Endothelial cell (in vitro differentiated cells): ENCODE results near the gene RRAS. TPM values are rescaled to one million over a fixed set of nuclear protein-coding genes. Genes with fewer than 3 reads are reported as not detected.

Experiments used
- DNase-seq: peaks from one replicate; pipeline ENCODE4 v3.0.0; 2021; ENCODE audit warnings: low spot score
- H3K27ac Mint-ChIP-seq: one replicate; pipeline ENCODE4 v1.8.0; 2021; ENCODE audit warnings: mixed read lengths, inconsistent platforms; ENCODE audit not compliant: unreplicated experiment
- H3K27me3 Mint-ChIP-seq: one replicate; pipeline ENCODE4 v1.8.0; 2021; ENCODE audit warnings: mild to moderate bottlenecking, moderate library complexity, mixed read lengths, inconsistent platforms; ENCODE audit not compliant: unreplicated experiment
- H3K36me3 Mint-ChIP-seq: one replicate; pipeline ENCODE4 v1.8.0; 2021; ENCODE audit warnings: mild to moderate bottlenecking, low read depth, mixed read lengths, inconsistent platforms; ENCODE audit not compliant: unreplicated experiment
- H3K4me1 Mint-ChIP-seq: one replicate; pipeline ENCODE4 v1.8.0; 2021; ENCODE audit warnings: mild to moderate bottlenecking, mixed read lengths, inconsistent platforms; ENCODE audit not compliant: unreplicated experiment
- H3K4me3 Mint-ChIP-seq: one replicate; pipeline ENCODE4 v1.8.0; 2021; ENCODE audit warnings: mild to moderate bottlenecking, mixed read lengths, inconsistent platforms; ENCODE audit not compliant: unreplicated experiment
- H3K9me3 Mint-ChIP-seq: one replicate; pipeline ENCODE4 v1.8.0; 2021; ENCODE audit warnings: mixed read lengths, inconsistent platforms; ENCODE audit not compliant: unreplicated experiment
- total RNA-seq: library from RNA; stranded (reverse); fragmentation: NEBNext Ultra II Directional; extraction: Animal tissue kit (Norgen Biotek cat#: 25700); gene quantifications from one replicate; pipeline ENCODE4 v1.2.1, GENCODE V29; 2021; ENCODE audit not compliant: unreplicated experiment
- TF ChIP-seq, protein P1 (sequence below): fragments of 200-600 bp; sonication (generic); IDR thresholded peaks from one replicate; pipeline ENCODE4 v1.5.0; 2021; ENCODE audit warnings: antibody characterized with exemption; ENCODE audit not compliant: unreplicated experiment

Gene RRAS
- total RNA-seq, 1 donor from 2014 or later = 23.9 TPM

- no peaks in the 10 kb centered on the region for H3K9me3 Mint-ChIP-seq
- peaks cover 27% of the 10 kb centered on the region for H3K27me3 Mint-ChIP-seq
- H3K36me3 Mint-ChIP-seq = peaks cover 23% of the 10 kb centered on the region
- TF ChIP-seq, protein P1, sequence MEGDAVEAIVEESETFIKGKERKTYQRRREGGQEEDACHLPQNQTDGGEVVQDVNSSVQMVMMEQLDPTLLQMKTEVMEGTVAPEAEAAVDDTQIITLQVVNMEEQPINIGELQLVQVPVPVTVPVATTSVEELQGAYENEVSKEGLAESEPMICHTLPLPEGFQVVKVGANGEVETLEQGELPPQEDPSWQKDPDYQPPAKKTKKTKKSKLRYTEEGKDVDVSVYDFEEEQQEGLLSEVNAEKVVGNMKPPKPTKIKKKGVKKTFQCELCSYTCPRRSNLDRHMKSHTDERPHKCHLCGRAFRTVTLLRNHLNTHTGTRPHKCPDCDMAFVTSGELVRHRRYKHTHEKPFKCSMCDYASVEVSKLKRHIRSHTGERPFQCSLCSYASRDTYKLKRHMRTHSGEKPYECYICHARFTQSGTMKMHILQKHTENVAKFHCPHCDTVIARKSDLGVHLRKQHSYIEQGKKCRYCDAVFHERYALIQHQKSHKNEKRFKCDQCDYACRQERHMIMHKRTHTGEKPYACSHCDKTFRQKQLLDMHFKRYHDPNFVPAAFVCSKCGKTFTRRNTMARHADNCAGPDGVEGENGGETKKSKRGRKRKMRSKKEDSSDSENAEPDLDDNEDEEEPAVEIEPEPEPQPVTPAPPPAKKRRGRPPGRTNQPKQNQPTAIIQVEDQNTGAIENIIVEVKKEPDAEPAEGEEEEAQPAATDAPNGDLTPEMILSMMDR = no peak
- peaks cover 17% of the 10 kb centered on the region for H3K4me1 Mint-ChIP-seq
- H3K27ac Mint-ChIP-seq = peak overlapping the region; percentile 93
- H3K4me3 Mint-ChIP-seq = peak overlapping the region; percentile 97
- peak; percentile 95 for DNase-seq
These were observed 24.5 kb upstream of the RRAS start for GRCh38 chr19:49664171-49665035.

DNA sequence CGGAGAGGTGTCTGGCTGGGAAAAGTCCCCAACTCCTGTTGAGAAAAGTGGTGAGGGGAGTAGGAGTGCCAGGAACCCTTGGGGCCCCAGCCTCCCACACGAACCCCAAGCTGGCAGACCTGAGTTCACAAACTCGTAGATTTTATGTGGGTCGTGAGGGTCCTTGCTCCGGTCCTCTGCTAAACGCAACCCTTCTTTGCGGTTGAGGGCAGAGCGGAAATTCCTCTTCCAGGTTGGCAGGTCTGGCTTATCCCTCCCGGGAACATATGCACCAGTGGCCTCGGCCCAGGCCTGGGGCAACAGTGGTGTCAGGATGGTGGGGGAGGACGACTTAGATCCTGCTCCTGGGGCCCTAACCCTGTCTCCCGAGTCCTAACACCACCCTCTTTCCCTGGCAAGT, 23.3 kb upstream of the RRAS start:
- Mint-ChIP-seq H3K36me3 (peaks cover 31% of the 10 kb centered on the region), H3K9me3 (no peaks in the 10 kb centered on the region), H3K27me3 (peaks cover 30% of the 10 kb centered on the region), H3K4me1 (peaks cover 17% of the 10 kb centered on the region), H3K4me3 (peak overlapping the region; percentile 56), H3K27ac (peak overlapping the region; percentile 24)
- no peak for DNase-seq
- TF ChIP-seq, protein P1 = no peak

- peaks cover 17% of the 10 kb centered on the region for H3K4me1 Mint-ChIP-seq
- no peak overlapping the region for H3K27ac Mint-ChIP-seq
- no peak overlapping the region for H3K4me3 Mint-ChIP-seq
- peaks cover 25% of the 10 kb centered on the region for H3K27me3 Mint-ChIP-seq
- TF ChIP-seq, protein P1 = no peak
- peaks cover 36% of the 10 kb centered on the region for H3K36me3 Mint-ChIP-seq
- H3K9me3 Mint-ChIP-seq = no peaks in the 10 kb centered on the region
- DNase-seq = no peak
These were observed 22.1 kb upstream of the RRAS start for GRCh38 chr19:49662011-49662410.

- H3K4me1 Mint-ChIP-seq = peaks cover 11% of the 10 kb centered on the region
- no peak overlapping the region for H3K27ac Mint-ChIP-seq
- peak overlapping the region; percentile 76 for H3K4me3 Mint-ChIP-seq
- DNase-seq = no peak
- H3K9me3 Mint-ChIP-seq = no peaks in the 10 kb centered on the region
- peaks cover 28% of the 10 kb centered on the region for H3K27me3 Mint-ChIP-seq
- peaks cover 47% of the 10 kb centered on the region for H3K36me3 Mint-ChIP-seq
- TF ChIP-seq, protein P1 = no peak
These were observed 20.5 kb upstream of the RRAS start for GRCh38 chr19:49660338-49660961.
